ENCODE data around the gene CHRNA3.

DNA sequence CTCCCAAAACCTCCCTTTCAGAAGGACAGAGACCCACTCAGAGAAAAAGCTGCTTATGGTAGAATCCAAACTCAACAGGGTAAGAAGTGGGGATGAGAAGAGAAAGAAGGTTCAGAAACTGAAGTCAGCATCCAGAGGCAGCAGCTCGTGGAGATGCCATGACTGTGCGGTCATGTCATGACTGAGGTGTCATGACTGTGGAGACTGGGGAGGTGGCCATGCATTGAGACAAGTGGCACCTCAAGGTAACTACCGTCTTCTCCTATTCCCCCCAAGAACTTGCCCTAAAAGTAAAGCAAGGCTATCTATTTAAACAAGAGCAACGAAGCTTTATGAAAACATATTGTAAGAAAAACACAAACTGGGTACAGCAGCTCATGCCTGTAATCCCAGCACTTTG lies 15.1 kb downstream of the CHRNA3 start:
- no peak for TF ChIP-seq POLR2AphosphoS5 (IDR thresholded peaks at IDR 0.05; ENCODE audit: borderline replicate concordance, low read depth, low read length)
- no peak for TF ChIP-seq EZH2 (IDR thresholded peaks at IDR 0.05)
- TF ChIP-seq FOXP2 (optimal IDR thresholded peaks at IDR 0.05; ENCODE audit: control extremely low read depth, extremely low read length, insufficient read depth) = no peak

Data from SK-N-MC (cell line).